ENCODE data around the gene IL10RB.
"Not testable (repeated sequence)": the region's sequence is repeated elsewhere in the genome, so short reads cannot be mapped to it uniquely, and the experiment has no call there.

The IL10RB gene

DNA sequence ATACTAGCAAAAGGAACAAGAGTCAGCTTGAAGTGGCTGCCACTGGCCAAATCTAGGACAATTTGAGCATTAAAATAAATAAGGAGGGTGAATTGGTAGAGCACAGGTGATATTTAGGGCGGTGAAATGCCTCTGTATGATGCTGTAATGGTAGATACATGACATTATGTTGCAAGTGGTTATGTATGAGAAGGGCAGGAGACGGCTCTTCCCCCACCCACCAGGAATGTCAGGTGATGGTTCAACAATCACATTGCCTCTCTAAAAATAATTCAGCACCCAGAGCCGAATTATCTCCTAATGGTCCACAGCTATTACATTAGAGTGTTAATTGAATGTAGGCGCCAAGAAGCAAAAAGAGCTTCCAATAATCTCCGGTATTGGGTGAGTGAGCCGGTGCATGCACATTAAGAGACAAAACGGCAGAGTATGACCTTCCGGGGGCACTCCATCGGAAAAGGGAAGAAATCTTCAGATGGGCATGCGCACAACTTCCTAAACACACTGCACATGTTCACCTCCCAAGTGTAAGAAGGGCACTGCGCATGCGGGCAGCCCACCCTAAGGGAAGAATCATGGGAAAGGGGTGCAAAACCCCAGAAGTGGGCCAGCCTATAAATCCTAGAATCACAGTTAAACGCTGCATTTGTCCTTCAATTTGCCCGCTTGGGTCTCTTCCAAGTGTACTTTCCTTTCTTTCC, 51.8 kb downstream of the IL10RB start:
- ChIA-PET POLR2A (ENCODE audit: low non-redundant PET) (no interaction called here), CTCF (interaction anchor here (0.6 kb wide), 1 partner anchor 26 kb away, joined by 3 read pairs; no protein-coding TSS in a partner anchor)
- DNase-seq (ENCODE audit: low spot score) = no peak

DNA sequence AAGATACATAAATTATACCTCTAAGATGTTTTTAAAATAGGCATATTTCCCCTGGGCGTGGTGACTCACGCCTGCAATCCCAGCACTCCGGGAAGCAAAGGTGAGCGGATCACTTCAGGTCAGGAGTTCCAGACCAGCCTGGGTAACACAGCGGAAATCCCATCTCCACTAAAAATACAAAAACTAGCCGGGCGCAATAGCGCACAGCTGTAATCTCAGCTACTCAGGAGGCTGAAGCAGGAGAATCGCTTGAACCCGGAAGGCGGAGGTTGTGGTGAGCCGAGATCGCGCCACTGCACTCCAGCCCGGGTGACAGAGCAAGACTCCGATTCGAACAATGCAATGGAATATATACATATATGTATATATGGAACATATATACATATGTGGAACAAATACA, 54.8 kb downstream of the IL10RB start:
- H3K27ac ChIP-seq; CTCF ChIA-PET; POLR2A ChIA-PET (ENCODE audit: low non-redundant PET); DNase-seq (ENCODE audit: low spot score): not testable (repeated sequence)

More for the DNA sequence above, 51.8 kb downstream of the IL10RB start:
- no peak overlapping the region for H3K27ac ChIP-seq
- TF ChIP-seq, protein P1, sequence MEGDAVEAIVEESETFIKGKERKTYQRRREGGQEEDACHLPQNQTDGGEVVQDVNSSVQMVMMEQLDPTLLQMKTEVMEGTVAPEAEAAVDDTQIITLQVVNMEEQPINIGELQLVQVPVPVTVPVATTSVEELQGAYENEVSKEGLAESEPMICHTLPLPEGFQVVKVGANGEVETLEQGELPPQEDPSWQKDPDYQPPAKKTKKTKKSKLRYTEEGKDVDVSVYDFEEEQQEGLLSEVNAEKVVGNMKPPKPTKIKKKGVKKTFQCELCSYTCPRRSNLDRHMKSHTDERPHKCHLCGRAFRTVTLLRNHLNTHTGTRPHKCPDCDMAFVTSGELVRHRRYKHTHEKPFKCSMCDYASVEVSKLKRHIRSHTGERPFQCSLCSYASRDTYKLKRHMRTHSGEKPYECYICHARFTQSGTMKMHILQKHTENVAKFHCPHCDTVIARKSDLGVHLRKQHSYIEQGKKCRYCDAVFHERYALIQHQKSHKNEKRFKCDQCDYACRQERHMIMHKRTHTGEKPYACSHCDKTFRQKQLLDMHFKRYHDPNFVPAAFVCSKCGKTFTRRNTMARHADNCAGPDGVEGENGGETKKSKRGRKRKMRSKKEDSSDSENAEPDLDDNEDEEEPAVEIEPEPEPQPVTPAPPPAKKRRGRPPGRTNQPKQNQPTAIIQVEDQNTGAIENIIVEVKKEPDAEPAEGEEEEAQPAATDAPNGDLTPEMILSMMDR (conservative IDR thresholded peaks at IDR 0.05; ENCODE audit: low read depth) = no peak

DNA sequence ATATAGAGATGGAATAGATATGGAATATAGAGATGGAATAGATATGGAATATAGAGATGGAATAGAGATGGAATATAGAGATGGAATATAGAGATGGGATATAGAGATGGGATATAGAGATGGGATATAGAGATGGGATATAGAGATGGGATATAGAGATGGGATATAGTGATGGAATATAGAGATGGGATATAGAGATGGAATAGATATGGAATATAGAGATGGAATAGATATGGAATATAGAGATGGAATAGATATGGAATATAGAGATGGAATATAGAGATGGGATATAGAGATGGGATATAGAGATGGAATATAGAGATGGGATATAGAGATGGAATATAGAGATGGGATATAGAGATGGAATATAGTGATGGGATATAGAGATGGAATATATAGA, 57.4 kb downstream of the IL10RB start:
- H3K27ac ChIP-seq; CTCF ChIA-PET; POLR2A ChIA-PET (ENCODE audit: low non-redundant PET); DNase-seq (ENCODE audit: low spot score): not testable (repeated sequence)

DNA sequence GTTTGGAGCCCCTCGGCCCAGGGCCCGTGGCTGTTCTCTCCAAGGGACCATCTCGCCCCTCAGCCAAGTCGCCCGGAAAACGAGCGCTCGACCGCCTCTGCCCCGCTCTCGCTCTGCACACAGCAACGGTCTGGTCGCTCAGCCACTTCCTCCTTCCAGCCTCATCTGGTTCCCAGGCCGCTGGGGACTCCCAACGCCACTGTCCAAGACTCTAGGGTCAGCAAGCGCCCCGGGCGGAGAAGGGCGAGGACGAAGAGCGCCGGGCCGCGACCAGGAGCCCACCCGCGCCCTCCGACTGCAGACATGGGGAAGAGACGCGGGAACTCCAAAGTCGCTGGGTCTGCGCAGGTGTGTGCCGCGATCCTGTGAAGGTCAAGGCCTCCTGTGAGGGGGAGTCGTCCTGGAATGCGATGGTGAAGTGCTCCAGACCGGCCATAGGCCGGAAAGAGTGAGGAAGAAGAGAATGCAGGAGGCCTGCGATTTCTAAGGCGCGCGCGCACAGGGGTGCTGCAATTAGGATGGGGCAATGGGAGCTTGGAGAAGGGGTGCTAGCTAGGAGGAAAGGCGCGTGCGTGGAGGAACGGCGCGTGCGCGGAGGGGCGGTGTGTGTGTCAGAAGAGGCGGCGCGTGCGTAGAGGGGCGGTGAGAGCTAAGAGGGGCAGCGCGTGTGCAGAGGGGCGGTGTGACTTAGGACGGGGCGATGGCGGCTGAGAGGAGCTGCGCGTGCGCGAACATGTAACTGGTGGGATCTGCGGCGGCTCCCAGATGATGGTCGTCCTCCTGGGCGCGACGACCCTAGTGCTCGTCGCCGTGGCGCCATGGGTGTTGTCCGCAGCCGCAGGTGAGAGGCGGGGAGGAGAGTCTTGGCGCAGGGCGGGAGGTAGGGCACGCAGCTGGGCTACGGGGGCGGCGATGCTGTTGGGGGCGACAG, 58.4 kb downstream of the IL10RB start, which contains the start of gene IFNAR1:
IFNAR1 (plus strand) TSS at position 680 of the 931 bp plus-strand sequence; CDS start at position 766, 86 bp downstream.
- ChIA-PET CTCF (interaction anchor here (0.5 to 0.7 kb wide), 4 partner anchors 30 to 123 kb away, joined by 3 read pairs; no protein-coding TSS in a partner anchor), POLR2A (ENCODE audit: low non-redundant PET) (interaction anchor here (0.6 to 1.0 kb wide), 2 partner anchors 58 to 272 kb away, joined by 3 read pairs; no protein-coding TSS in a partner anchor)
- TF ChIP-seq, protein P1 (conservative IDR thresholded peaks at IDR 0.05; ENCODE audit: low read depth) = no peak
- H3K27ac ChIP-seq = peak within 1 kb of the TSS; percentile 94
- DNase-seq (ENCODE audit: low spot score) = peak; percentile 90

DNA sequence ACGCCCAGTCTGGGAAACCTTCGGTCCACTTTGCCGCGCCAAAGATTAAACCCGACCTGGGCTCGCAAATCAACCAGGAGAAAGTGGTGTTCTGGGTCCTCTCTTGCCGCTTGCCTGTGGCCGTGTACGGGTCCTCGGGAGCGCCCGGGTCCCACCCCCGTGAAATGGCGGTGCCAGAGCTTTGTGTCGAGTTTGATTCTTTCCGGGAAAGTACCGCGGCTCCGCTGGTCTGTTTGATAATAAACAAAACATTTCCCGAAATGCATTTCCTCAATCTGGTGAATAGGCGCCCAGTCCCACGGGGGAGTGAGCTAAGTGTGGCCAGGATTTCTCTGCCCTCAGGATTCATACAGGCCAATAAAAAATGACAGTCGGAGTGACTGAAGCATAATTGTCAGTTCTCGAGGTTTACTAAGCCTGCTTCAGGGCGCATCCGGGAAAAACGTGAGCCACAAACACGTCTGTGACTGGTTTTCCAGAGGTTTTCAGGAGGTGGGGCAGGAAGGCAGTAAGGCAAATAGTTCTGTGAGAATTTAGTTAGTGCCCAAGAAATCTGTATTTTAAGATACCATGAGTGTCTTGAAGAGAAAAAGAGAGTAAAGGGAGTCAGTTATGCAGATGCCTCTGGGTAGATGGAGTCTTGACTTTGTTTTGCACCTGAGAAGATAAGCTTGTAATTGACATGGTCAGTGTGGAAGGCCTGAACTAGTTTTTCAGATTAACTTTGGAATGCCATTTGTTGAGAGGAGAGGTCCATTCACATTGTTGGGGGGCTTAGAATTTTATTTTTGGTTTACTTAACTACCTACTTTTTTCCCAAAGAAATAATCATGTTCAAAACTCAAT, 59.3 kb downstream of the IL10RB start:
- CTCF ChIA-PET = interaction anchor here (0.5 to 0.9 kb wide), 6 partner anchors 29 to 683 kb away, joined by 3 to 8 read pairs (median 3); no protein-coding TSS in a partner anchor
- DNase-seq (ENCODE audit: low spot score) = peak; percentile 50
- peak overlapping the region; percentile 94 for H3K27ac ChIP-seq
- TF ChIP-seq, protein P1 (conservative IDR thresholded peaks at IDR 0.05; ENCODE audit: low read depth) = no peak
- POLR2A ChIA-PET (ENCODE audit: low non-redundant PET) = interaction anchor here (1.0 kb wide), 1 partner anchor 59 kb away, joined by 3 read pairs; no protein-coding TSS in a partner anchor

DNA sequence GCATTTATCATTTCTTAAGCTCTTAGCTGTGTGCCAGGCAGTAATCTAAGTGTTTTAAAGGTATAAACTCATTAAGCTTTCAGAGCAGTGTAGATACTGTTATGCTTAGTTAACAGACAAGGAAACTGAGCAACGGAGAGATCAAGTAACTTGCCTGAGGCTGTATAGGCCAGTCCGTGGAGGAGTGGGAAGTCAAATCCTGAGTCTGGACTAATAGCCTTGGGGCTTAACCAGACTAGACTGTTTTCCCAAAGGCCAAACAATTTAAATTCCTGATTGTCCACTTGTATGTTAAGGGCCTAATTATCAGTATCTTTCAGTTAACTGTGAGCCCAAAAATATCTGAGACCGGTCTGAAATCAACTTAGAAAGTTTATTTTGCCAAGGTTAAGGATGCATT, 61.2 kb downstream of the IL10RB start:
- TF ChIP-seq, protein P1 (conservative IDR thresholded peaks at IDR 0.05; ENCODE audit: low read depth) = no peak
- POLR2A ChIA-PET (ENCODE audit: low non-redundant PET) = no interaction called here
- no peak for DNase-seq (ENCODE audit: low spot score)
- CTCF ChIA-PET = interaction anchor here (1.2 kb wide), 1 partner anchor 34 kb away, joined by 3 read pairs; no protein-coding TSS in a partner anchor
- H3K27ac ChIP-seq = no peak overlapping the region

Measured in RWPE1 (cell line).